HT-29 (cell line): ENCODE data around the gene DAPK1. TPM values are rescaled to one million over a fixed set of nuclear protein-coding genes. Genes with fewer than 3 reads are reported as not detected.
A peak's percentile ranks its signal among the peaks of the same experiment; 100 is the strongest.

Experiments
- DNase-seq: peaks from one replicate; pipeline ENCODE4 v3.0.0-alpha.2; 2015; ENCODE audit warnings: low spot score
- total RNA-seq: library from RNA; depleted of rRNA; stranded (reverse); fragments of >200 nt; shearing (Covaris generic); gene quantifications from 2 replicates; pipeline ENCODE4 v1.2.3, GENCODE V29; 2014

The DAPK1 gene
- total RNA-seq, 1 experiment from 2014 or later = 37.1 TPM

DNA sequence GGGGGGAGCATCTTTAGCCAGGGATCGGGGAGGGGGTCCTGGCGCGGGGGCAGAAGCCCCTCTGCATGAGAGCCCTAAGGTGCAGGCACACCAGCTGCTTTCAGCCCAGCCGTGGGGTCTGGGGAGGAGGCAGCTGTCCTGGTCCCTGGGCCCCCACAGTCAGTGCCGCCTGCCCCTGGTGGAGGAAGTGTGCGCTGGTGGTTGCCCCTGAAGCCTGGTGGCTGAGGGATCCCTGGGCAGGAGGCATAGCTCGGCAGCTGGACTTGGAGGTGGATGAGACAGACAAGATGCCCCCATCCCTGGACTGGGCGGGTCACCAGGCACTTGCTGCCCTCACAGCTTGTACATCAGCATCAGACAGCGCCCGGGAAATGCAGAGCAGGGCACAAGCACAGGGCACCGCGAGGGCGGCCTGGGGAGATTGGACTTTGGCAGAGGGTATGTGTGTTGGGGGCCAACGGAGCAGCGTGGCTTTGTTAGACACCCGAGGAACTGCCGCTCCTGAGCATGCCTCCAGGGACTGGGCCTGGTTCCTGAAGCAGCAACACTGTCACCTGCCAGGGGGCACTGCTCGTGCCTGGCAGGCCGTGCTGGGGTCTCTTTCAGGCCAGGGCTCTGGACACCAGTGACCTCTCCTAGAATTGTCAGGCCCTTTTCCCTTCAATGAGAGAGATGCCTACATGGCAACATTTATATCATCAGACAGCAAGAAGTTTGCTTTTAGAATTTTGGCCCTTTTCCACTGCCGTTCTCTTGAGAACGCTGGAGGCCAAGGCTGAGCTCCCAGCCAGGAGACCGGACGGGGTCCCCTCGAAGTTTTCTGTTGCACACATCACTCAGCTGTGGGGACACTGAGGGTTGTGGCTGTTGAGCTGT is 186.3 kb downstream of the DAPK1 start:
- no peak for DNase-seq

DNA sequence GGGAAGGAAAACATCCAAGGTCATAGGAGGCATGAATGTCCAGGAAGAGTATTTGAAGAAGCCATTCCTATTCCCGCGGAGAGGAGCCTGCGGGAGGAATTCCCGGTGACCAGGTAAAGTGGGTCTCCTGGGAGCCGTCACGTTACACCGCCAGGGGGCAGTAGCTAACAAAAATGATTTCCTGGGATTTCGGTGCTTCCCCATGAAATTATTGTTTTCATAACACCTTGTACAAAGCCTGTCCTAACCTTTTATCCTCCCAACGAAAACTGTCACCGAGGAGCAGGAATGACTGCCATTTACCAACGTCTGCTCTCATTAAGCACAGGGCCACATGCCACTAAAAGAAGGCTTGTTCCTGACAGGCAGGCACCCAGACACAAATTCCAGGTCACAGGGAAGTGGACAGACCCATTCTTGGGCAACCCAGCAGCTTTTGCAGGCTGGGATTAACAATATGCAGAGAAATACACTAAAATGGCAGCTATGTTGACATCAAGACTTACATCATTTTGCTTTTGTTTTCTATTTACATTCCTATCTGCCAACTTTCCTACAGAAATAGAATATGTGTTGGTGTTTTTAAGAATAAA is 187.1 kb downstream of the DAPK1 start:
- DNase-seq = peak; percentile 54

DNA sequence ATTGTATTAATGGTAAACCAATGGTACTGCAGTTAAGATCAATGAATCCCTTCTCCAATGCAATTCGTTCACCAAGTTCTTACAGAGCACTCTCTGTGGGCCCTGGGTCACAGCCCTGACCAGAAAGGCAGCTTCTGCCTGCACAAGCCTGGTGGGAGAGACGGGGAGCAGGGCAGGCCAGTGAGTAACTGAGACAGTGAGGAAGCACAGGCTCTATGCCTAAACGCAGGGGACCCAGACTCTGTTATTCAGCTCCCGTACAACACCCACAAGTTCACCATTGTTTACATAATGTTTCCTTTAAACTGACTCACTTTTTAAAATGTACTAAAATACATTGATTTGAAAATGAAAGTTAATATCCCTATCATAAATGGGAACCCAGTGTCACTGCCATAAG is 187.8 kb downstream of the DAPK1 start:
- no peak for DNase-seq

DNA sequence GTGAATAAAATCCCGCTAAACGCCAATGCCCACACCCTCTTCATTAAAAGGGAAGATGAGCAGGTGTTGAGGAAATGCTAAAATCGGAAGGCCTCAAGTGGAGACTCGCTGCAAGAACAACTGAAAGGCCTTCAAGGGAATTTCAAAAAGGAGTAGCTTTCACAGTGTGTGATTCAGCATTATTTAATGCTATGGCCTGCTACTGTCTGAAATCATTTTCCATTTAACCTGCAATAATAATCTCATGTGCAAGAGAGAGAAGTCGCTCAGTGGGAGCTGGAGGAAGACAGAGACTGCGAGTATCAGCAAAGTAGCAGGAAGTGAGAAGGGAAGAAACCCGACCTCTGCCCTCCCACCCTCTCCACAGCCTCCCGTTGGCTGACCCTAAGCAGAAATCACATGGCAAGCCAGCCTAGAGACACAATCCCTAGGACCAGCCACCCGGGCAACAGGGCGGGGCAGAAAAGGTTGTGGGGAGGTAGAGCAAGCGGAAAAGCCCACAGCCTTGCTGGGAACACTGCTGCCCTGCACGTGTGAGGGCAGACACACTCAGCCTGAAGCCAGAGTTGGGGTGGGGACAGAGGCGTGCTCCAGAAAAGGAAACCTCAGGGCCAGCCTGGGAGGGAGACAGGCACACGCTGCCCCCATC is 188.3 kb downstream of the DAPK1 start:
- DNase-seq = no peak

DNA sequence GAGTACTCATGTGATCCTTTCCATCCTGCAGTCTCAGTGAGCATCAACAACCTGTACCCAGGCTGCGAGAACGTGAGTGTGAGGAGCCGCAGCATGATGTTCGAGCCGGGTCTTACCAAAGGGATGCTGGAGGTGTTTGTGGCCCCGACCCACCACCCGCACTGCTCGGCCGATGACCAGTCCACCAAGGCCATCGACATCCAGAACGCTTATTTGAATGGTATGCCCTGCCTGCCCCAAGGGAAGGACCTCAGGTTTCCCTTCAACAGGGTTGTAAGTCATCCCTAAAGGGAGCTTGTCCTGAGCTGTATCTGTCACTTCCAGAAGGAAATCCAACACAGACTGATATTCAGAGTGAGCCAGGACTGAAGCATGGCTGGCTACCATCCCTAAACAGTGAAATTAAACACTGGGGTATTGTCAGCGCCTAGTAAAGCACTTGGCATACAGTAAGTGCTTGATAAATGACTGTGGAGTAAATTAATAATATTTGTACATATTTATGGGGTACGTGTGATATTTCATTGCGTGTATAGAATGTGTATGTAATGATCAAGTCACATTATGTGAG is 188.9 kb downstream of the DAPK1 start:
- DNase-seq = no peak

DNA sequence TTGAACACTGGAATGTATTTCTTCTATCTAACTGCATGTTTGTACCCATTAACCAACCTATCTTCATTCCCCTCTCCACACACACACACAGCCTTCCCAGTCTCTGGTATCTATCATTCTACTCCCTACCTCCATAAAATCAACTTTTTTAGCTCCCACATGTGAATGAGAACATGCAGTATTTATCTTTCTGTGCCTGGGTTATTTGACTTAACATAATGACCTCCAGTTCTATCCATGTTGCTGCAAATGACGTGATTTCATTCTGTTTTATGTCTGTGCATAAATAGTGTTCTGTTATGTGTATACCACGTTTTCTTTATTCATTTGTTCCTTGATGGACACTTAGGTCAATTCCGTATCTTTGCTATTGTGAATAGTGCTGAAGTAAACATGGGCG is 189.5 kb downstream of the DAPK1 start:
- no peak for DNase-seq

DNA sequence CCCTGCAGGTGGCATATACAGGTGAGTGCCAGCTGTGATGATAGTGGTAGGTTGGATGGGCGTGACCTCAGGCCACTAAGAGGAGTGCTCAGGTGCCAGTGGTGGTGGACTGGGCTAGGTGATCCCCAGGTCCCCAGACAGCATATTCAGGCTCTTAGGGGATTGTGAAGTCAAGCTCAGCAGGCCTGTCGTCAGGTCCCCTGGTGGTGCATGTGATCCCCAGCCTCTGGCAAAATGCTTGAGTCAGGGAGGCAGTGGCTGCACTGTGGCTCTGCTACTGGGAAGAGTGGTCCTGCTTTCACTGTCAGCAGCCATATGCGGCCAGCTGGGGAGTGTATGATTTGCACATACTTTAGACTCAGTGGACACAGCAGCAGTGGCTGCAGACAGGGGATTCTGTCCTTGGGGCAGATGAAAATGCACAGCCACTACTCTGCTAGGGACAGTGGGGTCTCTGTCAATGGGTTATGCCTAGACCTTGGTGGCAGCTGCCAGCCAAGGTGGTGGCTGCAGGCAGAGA is 196.6 kb downstream of the DAPK1 start:
- no peak for DNase-seq

DNA sequence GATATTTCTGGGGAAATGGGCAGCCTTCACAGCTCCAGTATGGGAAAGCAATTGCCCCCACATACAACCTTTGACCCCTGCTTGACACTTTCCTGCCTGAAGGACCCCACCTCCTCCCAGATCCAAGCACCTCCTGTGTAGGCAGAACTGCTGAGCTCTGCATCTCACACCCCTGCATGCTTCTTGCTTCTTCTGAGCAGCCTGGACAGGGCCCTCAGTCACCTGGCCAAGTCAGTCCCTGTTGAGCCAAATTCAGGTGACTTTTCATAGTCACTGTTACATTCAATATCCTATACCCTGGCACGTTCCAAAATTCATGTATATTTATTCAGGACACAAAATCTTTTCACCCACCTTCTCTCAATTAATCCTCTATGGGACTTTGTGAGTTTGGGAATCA is 197.9 kb downstream of the DAPK1 start:
- DNase-seq = no peak

DNA sequence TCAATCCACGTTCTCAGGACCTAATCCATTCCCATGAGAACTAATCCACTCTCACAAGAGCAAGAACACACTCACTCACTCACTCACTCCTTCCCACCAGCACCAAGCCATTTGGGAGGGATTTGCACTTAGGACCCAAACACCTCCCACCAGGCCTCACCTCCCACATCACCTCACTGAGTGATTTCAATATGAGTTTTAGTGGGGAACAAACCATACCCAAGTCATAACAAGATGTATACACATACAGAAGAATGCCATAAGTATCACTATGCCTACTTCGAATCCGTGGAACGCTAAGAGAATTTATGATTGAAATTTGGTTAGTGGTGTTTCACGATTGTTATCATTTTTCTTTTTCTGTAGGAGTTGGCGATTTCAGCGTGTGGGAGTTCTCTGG is 199.0 kb downstream of the DAPK1 start:
- no peak for DNase-seq

DNA sequence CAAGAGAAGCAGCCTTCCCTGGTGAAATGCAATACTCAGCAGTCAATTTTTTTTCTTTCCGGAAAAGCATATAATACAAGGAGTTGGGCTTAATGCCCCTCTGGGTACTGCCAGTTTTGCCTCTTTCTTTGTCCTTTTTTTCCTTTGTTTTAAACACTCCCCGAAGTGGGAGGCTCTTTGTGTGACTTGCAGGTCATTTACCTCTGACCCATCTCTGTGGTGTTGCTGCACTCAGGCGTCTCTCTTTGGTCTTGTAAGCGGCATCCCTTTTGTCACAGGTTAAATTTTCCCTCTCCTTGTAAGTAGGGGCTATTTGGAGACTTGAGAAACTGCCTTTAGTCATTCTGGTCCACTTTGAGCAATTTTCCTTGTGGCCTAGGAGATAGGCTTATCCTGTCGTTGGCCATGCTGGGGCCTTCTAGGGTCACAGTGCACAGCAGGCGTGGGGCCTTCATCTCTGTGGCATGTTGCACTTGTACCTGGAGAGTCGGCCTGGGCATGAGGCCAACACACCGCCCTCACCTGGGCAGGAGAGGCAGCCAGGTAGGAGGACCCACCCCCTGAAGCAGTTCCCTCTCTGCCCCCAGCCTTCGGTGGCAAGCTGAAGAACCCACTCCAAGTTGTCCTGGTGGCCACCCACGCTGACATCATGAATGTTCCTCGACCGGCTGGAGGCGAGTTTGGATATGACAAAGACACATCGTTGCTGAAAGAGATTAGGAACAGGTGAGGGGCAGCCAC is 200.6 kb downstream of the DAPK1 start:
- DNase-seq = no peak

DNA sequence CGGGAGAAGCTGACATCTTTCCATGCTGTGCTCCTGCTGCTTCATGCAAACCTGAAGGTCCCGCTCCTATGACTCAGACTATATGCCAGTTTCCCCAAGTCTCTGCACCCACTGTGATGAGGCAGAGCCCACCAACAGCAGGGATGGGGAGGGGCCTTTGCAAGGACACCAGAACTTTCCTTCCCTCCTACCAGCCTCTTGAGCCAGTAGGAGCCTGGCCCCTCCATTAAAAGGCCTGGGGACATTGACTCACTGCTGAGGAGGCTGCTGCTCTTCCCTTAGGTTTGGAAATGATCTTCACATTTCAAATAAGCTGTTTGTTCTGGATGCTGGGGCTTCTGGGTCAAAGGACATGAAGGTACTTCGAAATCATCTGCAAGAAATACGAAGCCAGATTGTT is 202.2 kb downstream of the DAPK1 start:
- no peak for DNase-seq

DNA sequence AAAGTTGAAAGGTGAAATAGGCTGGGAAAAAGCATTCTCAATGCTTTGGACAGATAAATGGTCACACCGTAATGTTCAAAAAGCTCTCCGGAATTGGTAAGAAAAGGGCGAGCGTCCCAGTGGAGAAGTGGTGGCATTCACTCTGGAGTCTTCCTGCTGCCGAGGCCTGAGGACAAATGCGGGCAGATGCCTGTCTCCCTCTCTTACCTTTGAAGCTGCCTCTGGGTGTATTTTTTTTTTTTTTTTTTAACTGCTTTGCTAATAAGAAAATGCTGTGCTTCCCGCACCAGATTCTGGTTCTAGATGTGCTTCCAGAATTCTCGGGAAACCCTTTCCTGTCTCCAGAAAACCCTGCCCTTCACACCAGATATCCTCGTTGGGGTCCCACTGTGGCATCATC is 203.8 kb downstream of the DAPK1 start:
- no peak for DNase-seq

DNA sequence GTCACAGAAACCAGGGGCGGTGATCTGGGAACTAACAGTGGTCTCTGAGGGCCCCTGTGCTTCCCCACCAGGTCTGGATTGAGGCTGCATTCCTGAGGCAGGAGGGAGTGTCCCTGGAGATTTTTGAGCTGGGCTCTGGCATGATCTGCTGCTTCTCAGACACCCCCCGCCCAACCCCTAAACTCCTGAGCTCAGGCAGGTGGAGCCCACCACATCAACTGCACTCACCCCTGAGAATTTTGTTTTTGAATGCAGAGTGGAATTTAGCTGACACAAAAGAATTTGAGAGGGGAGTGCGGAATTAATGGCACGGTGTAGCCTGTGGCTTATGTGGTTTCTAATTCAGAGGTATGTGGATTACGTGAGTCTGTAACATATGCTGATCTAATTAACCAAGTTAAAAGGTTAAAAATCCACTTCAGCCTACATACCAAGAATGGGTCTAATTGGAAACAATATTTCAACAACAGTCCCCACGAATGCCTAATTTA is 204.3 kb downstream of the DAPK1 start:
- DNase-seq = no peak

DNA sequence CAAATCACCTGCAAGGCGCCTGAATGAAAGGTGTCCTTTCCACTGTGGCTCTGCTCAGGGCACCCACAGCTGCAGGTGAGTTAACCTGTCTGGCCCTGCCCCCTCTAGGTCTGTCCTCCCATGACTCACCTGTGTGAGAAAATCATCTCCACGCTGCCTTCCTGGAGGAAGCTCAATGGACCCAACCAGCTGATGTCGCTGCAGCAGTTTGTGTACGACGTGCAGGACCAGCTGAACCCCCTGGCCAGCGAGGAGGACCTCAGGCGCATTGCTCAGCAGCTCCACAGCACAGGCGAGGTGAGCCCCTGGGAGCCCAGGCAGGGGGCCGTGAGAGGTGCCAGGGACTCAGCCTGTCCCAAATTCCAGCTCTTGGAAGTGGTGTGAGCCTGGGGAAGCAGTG is 205.3 kb downstream of the DAPK1 start:
- DNase-seq = no peak

DNA sequence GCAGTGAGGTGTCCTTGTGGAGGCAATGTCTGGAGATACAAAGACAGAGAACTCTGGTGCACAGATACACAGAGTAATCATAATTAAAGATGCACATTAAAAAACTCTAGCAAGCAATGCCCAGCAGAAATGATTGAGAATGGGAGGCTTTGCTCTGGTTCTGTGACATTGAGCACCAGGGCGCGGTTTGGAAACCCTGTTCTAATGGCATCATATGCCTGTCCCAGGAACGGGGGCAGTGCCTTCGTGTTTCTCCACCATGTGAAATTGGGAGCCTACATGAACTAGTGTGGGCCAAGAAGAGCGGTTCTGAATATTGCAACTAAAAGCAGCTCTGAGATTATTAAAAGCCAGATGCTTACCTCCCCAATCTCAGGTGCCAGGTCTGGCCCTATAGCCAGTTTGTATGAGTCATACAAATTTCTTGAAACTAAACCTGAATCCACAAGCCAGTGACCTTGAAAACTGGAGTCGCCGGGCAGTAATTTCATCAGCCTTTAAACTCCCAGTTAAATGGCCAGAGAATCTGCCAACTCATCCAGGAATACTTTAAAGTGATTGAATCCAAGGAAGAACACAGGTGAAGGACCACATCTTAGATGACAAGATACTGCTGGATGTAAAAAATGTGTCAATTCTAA is 206.1 kb downstream of the DAPK1 start:
- no peak for DNase-seq

DNA sequence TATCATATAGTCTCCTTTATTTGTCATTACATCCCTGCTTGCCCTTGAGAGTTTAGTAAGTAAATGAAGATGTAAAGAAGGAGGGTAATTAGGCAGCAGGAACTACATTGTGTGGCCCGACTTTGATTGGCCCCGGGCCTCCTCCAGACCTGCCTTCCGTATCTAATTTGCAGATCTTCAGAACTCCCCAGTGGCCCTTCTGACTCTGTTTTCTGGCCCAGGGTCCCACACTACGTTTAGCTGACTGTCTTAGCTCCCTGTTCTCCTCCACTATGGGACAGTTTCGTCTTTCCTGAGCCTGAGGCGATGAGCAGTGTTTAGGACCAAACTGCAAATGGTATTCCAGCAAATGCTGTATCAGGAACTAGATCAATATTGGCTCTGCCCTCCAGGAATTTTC is 206.7 kb downstream of the DAPK1 start:
- no peak for DNase-seq

DNA sequence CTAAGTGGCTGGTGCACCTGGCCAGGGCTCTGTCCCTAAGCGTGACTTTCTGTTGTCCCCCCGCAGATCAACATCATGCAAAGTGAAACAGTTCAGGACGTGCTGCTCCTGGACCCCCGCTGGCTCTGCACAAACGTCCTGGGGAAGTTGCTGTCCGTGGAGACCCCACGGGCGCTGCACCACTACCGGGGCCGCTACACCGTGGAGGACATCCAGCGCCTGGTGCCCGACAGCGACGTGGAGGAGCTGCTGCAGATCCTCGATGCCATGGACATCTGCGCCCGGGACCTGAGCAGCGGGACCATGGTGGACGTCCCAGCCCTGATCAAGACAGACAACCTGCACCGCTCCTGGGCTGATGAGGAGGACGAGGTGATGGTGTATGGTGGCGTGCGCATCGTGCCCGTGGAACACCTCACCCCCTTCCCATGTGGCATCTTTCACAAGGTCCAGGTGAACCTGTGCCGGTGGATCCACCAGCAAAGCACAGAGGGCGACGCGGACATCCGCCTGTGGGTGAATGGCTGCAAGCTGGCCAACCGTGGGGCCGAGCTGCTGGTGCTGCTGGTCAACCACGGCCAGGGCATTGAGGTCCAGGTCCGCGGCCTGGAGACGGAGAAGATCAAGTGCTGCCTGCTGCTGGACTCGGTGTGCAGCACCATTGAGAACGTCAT is 208.5 kb downstream of the DAPK1 start:
- no peak for DNase-seq

DNA sequence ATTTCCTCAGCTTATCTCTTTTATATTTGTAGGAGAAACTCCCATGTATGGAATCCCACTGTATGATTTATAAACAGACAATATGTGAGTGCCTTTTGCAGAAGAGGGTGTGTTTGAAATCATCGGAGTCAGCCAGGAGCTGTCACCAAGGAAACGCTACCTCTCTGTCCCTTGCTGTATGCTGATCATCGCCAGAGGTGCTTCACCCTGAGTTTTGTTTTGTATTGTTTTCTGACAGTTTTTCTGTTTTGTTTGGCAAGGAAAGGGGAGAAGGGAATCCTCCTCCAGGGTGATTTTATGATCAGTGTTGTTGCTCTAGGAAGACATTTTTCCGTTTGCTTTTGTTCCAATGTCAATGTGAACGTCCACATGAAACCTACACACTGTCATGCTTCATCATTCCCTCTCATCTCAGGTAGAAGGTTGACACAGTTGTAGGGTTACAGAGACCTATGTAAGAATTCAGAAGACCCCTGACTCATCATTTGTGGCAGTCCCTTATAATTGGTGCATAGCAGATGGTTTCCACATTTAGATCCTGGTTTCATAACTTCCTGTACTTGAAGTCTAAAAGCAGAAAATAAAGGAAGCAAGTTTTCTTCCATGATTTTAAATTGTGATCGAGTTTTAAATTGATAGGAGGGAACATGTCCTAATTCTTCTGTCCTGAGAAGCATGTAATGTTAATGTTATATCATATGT is 210.3 kb downstream of the DAPK1 start:
- no peak for DNase-seq

DNA sequence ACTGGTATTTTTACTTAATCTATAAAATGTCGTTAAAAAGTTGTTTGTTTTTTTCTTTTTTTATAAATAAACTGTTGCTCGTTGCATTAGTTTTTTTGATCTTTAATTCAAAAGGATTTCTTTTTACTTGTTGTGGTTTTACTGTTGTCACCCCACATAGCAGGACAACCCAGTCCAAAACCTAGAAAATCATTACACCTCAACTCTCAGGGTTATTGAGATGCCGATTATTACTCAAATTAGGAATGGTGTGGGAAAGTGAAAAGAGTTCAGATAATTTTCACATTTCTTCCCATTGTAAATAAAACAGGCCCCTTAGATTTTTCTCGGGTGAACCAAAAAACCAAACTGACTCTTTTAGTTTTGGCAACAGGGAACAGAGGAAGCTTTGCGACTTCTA is 210.9 kb downstream of the DAPK1 start:
- no peak for DNase-seq
